Uterus (tissue), 4 donors: ENCODE measurements around the gene SLC7A14. TPM values are rescaled to one million over a fixed set of nuclear protein-coding genes. Genes with fewer than 3 reads are reported as not detected.

Source experiments
- DNase-seq, 2 donors: peaks; one replicate each; pipeline ENCODE4 v3.0.0-alpha.2; 2019 to 2020
- H3K27ac ChIP-seq, 2 donors: fragments of 200-600 bp; sonication (generic); 1 replicate in 1 of 2; 2 replicates in 1 of 2; pipeline ENCODE4 v1.5.1; 2016 to 2018
- H3K27me3 ChIP-seq, 2 donors: fragments of 200-600 bp; sonication (generic); one replicate each; pipeline ENCODE4 v1.5.1; 2018 to 2019; ENCODE audit warnings: control low read depth in 1 of 2
- H3K36me3 ChIP-seq, 2 donors: fragments of 200-600 bp; sonication (generic); one replicate each; pipeline ENCODE4 v1.5.1; 2019; ENCODE audit warnings: control low read depth in 1 of 2
- H3K4me1 ChIP-seq, 2 donors: fragments of 200-600 bp; sonication (generic); one replicate each; pipeline ENCODE4 v1.5.1; 2018 to 2019; ENCODE audit warnings: control low read depth in 1 of 2
- H3K4me3 ChIP-seq, 2 donors: fragments of 200-600 bp; sonication (generic); 1 replicate in 1 of 2; 2 replicates in 1 of 2; pipeline ENCODE4 v1.5.1; 2018 to 2019; ENCODE audit warnings: mild to moderate bottlenecking in 1 of 2
- H3K9me3 ChIP-seq, 2 donors: fragments of 200-600 bp; sonication (generic); one replicate each; pipeline ENCODE4 v1.5.1; 2019; ENCODE audit warnings: control low read depth in 1 of 2
- CTCF ChIP-seq, 4 experiments: fragments of 200-600 bp in 2 of 4; fragments of 450-650 bp in 2 of 4; sonication (generic) in 2 of 4; IDR thresholded peaks; one replicate each; pipeline ENCODE4 v1.5.1; 2016 to 2019; ENCODE audit warnings: antibody characterized with exemption in 4 of 4, mild to moderate bottlenecking in 2 of 4, moderate library complexity in 1 of 4
- POLR2A ChIP-seq, 2 donors: fragments of 450-650 bp; IDR thresholded peaks; one replicate each; pipeline ENCODE4 v1.6.1; 2016; ENCODE audit warnings: antibody characterized with exemption in 2 of 2, mild to moderate bottlenecking in 1 of 2, moderate library complexity in 1 of 2
- intact Hi-C: fragments of 100-400 bp; cut with DNase I; formaldehyde crosslinking; loops from one replicate; pipeline ENCODE4 v1.15.1; 2023; ENCODE audit warnings: low total_unique reads
- total RNA-seq, 4 donors: library from RNA; depleted of rRNA in 3 of 4; stranded (reverse); fragments of >200 nt in 3 of 4; gene quantifications; one replicate each; pipeline versions ENCODE4 v1.1.0 to v1.2.4, GENCODE V29; 2014 to 2023
- donor health status: DM: yes; HTN: yes; CAD: no.

SLC7A14 gene
- total RNA-seq, 4 donors from 2014 or later = 0.55 TPM; not detected in 3

- intact Hi-C loops = no loop called here
- TF ChIP-seq POLR2A (IDR thresholded peaks at IDR 0.05) (no peak), CTCF (IDR thresholded peaks at IDR 0.05) (no peak)
- Histone ChIP-seq H3K27me3 (no peaks in the 10 kb centered on the region), H3K27ac (no peak overlapping the region), H3K9me3 (no peaks in the 10 kb centered on the region), H3K36me3 (no peaks in the 10 kb centered on the region), H3K4me1 (no peaks in the 10 kb centered on the region), H3K4me3 (no peak overlapping the region)
- no peak for DNase-seq
These were observed 100.6 kb downstream of the SLC7A14 start for GRCh38 chr3:170485294-170485693.

GRCh38 chr3:170484869-170485268 lies 101.0 kb downstream of the SLC7A14 start:
- Histone ChIP-seq H3K4me3 (no peak overlapping the region), H3K36me3 (no peaks in the 10 kb centered on the region), H3K9me3 (no peaks in the 10 kb centered on the region), H3K27me3 (no peaks in the 10 kb centered on the region), H3K27ac (no peak overlapping the region), H3K4me1 (no peaks in the 10 kb centered on the region)
- TF ChIP-seq CTCF (IDR thresholded peaks at IDR 0.05) = no peak
- no peak for TF ChIP-seq POLR2A (IDR thresholded peaks at IDR 0.05)
- intact Hi-C loops = no loop called here
- DNase-seq = no peak

GRCh38 chr3:170483485-170484262 lies 102.2 kb downstream of the SLC7A14 start:
- Histone ChIP-seq H3K9me3 (no peaks in the 10 kb centered on the region), H3K27me3 (no peaks in the 10 kb centered on the region), H3K36me3 (no peaks in the 10 kb centered on the region), H3K4me3 (no peak overlapping the region), H3K4me1 (no peaks in the 10 kb centered on the region), H3K27ac (no peak overlapping the region)
- DNase-seq = no peak
- TF ChIP-seq POLR2A (IDR thresholded peaks at IDR 0.05) (no peak), CTCF (IDR thresholded peaks at IDR 0.05) (no peak)
- intact Hi-C loops = no loop called here

- no peak for DNase-seq
- TF ChIP-seq POLR2A (IDR thresholded peaks at IDR 0.05) = no peak
- no peak for TF ChIP-seq CTCF (IDR thresholded peaks at IDR 0.05)
- no peaks in the 10 kb centered on the region for H3K4me1 ChIP-seq
- no peak overlapping the region for H3K4me3 ChIP-seq
- no peaks in the 10 kb centered on the region for H3K9me3 ChIP-seq
- H3K36me3 ChIP-seq = no peaks in the 10 kb centered on the region
- H3K27me3 ChIP-seq = no peaks in the 10 kb centered on the region
- no peak overlapping the region for H3K27ac ChIP-seq
- intact Hi-C loops = no loop called here
These were observed 103.7 kb downstream of the SLC7A14 start for GRCh38 chr3:170482199-170482598.

GRCh38 chr3:170480111-170480510 lies 105.8 kb downstream of the SLC7A14 start:
- DNase-seq = no peak
- Histone ChIP-seq H3K27me3 (no peaks in the 10 kb centered on the region), H3K36me3 (no peaks in the 10 kb centered on the region), H3K9me3 (no peaks in the 10 kb centered on the region), H3K4me3 (no peak overlapping the region), H3K27ac (no peak overlapping the region), H3K4me1 (peaks cover 0 to 3% of the 10 kb centered on the region in 2 donors)
- no peak for TF ChIP-seq POLR2A (IDR thresholded peaks at IDR 0.05)
- no peak for TF ChIP-seq CTCF (IDR thresholded peaks at IDR 0.05)
- intact Hi-C loops = no loop called here
